NT2/D1 (cell line): ENCODE results near the gene STAT5B.
"Not testable (repeated sequence)": the region's sequence is repeated elsewhere in the genome, so short reads cannot be mapped to it uniquely, and the experiment has no call there.

ENCODE experiments used
- SUZ12 ChIP-seq: IDR thresholded peaks from 2 replicates; pipeline ENCODE4 v1.6.1; 2011; ENCODE audit not compliant: insufficient read length, insufficient read depth; ENCODE audit errors: extremely low read depth
- YY1 ChIP-seq: IDR thresholded peaks from 2 replicates; pipeline ENCODE4 v1.6.1; 2011; ENCODE audit not compliant: insufficient read length, insufficient read depth
- ZNF274 ChIP-seq: IDR thresholded peaks from 2 replicates; pipeline ENCODE4 v1.6.1; 2011; ENCODE audit warnings: mild to moderate bottlenecking, low read depth, low read length

DNA sequence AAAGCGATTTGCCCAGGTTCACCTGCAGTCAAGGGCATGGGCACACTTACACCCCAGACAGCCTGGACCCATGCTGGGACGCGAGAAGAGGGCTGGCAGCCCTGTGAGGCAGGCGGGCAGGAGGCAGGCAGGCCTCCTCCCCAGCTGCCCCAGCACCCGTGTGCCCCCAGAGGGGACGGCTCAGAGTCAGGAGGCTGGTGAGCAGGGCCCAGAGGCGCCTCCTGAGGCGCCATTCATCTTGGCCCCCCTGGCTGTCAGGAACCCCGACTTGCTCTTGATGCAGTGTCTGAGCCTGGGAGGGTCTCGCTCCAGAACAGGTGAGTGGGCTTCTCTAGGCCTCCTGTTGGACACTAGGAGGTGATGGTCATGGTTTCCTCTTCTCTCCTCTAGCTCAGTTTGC, 23.2 kb upstream of the STAT5B start:
- not testable (repeated sequence) for TF ChIP-seq YY1, SUZ12, ZNF274
